H9 (cell line): ENCODE data around the gene FOLR3. TPM values are rescaled to one million over a fixed set of nuclear protein-coding genes. Genes with fewer than 3 reads are reported as not detected.

Experiments used
- DNase-seq: peaks from one replicate; pipeline ENCODE4 v3.0.0-alpha.2; 2017
- H2AFZ ChIP-seq: one replicate; pipeline ENCODE4 v1.6.1; 2013; ENCODE audit warnings: mild to moderate bottlenecking, low read length, control low read depth, moderate library complexity
- H2AK5ac ChIP-seq: 2 replicates; pipeline ENCODE4 v1.6.1; 2013; ENCODE audit warnings: low read length, control low read depth, mixed read lengths; ENCODE audit not compliant: insufficient read length
- H2BK120ac ChIP-seq: one replicate; pipeline ENCODE4 v1.6.1; 2013; ENCODE audit warnings: low read depth, mild to moderate bottlenecking, low read length, control low read depth, inconsistent platforms; ENCODE audit not compliant: poor library complexity, severe bottlenecking
- H2BK12ac ChIP-seq: 2 replicates; pipeline ENCODE4 v1.6.1; 2013; ENCODE audit warnings: low read length, control low read depth, mixed read lengths, low read depth; ENCODE audit not compliant: insufficient read length
- H2BK15ac ChIP-seq: 2 replicates; pipeline ENCODE4 v1.6.1; 2013; ENCODE audit warnings: low read depth, low read length, control low read depth
- H2BK20ac ChIP-seq: one replicate; pipeline ENCODE4 v1.6.1; 2013; ENCODE audit warnings: low read depth, mild to moderate bottlenecking, low read length, control low read depth, inconsistent platforms; ENCODE audit not compliant: poor library complexity, severe bottlenecking
- H2BK5ac ChIP-seq: 2 replicates; pipeline ENCODE4 v1.6.1; 2013; ENCODE audit warnings: low read length, control low read depth, mixed read lengths; ENCODE audit not compliant: insufficient read length
- H3K14ac ChIP-seq: 2 replicates; pipeline ENCODE4 v1.6.1; 2013; ENCODE audit warnings: low read length, control low read depth; ENCODE audit not compliant: insufficient read depth
- H3K18ac ChIP-seq: 2 replicates; pipeline ENCODE4 v1.6.1; 2013; ENCODE audit warnings: low read depth, mild to moderate bottlenecking, mixed read lengths, low read length, control low read depth; ENCODE audit not compliant: insufficient read length
- H3K23ac ChIP-seq: 2 replicates; pipeline ENCODE4 v1.6.1; 2013; ENCODE audit warnings: low read length, control low read depth, mixed read lengths, low read depth; ENCODE audit not compliant: insufficient read length
- H3K23me2 ChIP-seq: 2 replicates; pipeline ENCODE4 v1.6.1; 2013; ENCODE audit warnings: low read depth, mild to moderate bottlenecking, mixed read lengths, low read length, control low read depth; ENCODE audit not compliant: insufficient read length, poor library complexity, severe bottlenecking
- H3K27ac ChIP-seq: 2 replicates; pipeline ENCODE4 v1.5.1; 2013; ENCODE audit warnings: low read length, control low read depth, mixed read lengths, low read depth; ENCODE audit not compliant: insufficient read length
- H3K27me3 ChIP-seq: 2 replicates; pipeline ENCODE4 v1.6.1; 2013; ENCODE audit warnings: low read length, control low read depth, inconsistent platforms; ENCODE audit not compliant: insufficient read depth
- H3K4ac ChIP-seq: 2 replicates; pipeline ENCODE4 v1.6.1; 2013; ENCODE audit warnings: low read depth, mild to moderate bottlenecking, control low read depth, inconsistent platforms, low read length, moderate library complexity
- H3K4me1 ChIP-seq: 2 replicates; pipeline ENCODE4 v1.6.1; 2013; ENCODE audit warnings: low read length, control low read depth, inconsistent platforms; ENCODE audit not compliant: insufficient read depth
- H3K4me2 ChIP-seq: 2 replicates; pipeline ENCODE4 v1.6.1; 2013; ENCODE audit warnings: low read length, control low read depth, mixed read lengths; ENCODE audit not compliant: insufficient read length, insufficient read depth
- H3K56ac ChIP-seq: 2 replicates; pipeline ENCODE4 v1.6.1; 2013; ENCODE audit warnings: low read depth, mild to moderate bottlenecking, mixed read lengths, low read length, control low read depth; ENCODE audit not compliant: insufficient read length
- H3K79me1 ChIP-seq: 2 replicates; pipeline ENCODE4 v1.6.1; 2013; ENCODE audit warnings: low read depth, mild to moderate bottlenecking, moderate library complexity, low read length, control low read depth, inconsistent platforms; ENCODE audit not compliant: insufficient read depth, poor library complexity, severe bottlenecking
- H3K79me2 ChIP-seq: 2 replicates; pipeline ENCODE4 v1.6.1; 2013; ENCODE audit warnings: low read length, control low read depth, inconsistent platforms; ENCODE audit not compliant: insufficient read depth
- H3K9ac ChIP-seq: 2 replicates; pipeline ENCODE4 v1.6.1; 2013; ENCODE audit warnings: low read length, control low read depth, mixed read lengths; ENCODE audit not compliant: insufficient read length; ENCODE audit errors: extremely low read depth
- H3K9me3 ChIP-seq: one replicate; pipeline ENCODE4 v1.6.1; 2013; ENCODE audit warnings: low read depth, low read length, inconsistent platforms; ENCODE audit not compliant: control insufficient read depth
- H3T11ph ChIP-seq: one replicate; pipeline ENCODE4 v1.6.1; 2013; ENCODE audit warnings: mild to moderate bottlenecking, low read length, control low read depth, inconsistent platforms
- H4K20me1 ChIP-seq: one replicate; pipeline ENCODE4 v1.6.1; 2013; ENCODE audit not compliant: control insufficient read depth, insufficient read length, insufficient read depth
- H4K5ac ChIP-seq: 2 replicates; pipeline ENCODE4 v1.6.1; 2013; ENCODE audit warnings: low read depth, mild to moderate bottlenecking, mixed read lengths, low read length, control low read depth; ENCODE audit not compliant: insufficient read length
- H4K8ac ChIP-seq: replicated peaks from 2 replicates; pipeline ENCODE4 v1.6.1; 2013; ENCODE audit warnings: low read length, control low read depth, mixed read lengths, low read depth; ENCODE audit not compliant: insufficient read length
- H4K91ac ChIP-seq: 2 replicates; pipeline ENCODE4 v1.6.1; 2013; ENCODE audit warnings: low read depth, mild to moderate bottlenecking, moderate library complexity, mixed read lengths, low read length, control low read depth; ENCODE audit not compliant: insufficient read length
- H3K27ac Mint-ChIP-seq, 3 experiments: 2 replicates in 2 of 3; 3 replicates in 1 of 3; pipeline ENCODE4 v1.8.0; 2020 to 2021; ENCODE audit warnings: mixed read lengths in 3 of 3, mild to moderate bottlenecking in 1 of 3, moderate library complexity in 1 of 3
- H3K27me3 Mint-ChIP-seq: 2 replicates; pipeline ENCODE4 v1.8.0; 2021; ENCODE audit warnings: low read depth, mild to moderate bottlenecking, moderate library complexity, mixed read lengths
- H3K36me3 Mint-ChIP-seq, 3 experiments: 2 replicates in 2 of 3; 3 replicates in 1 of 3; pipeline ENCODE4 v1.8.0; 2020 to 2021; ENCODE audit warnings: low read depth in 3 of 3, mixed read lengths in 3 of 3; ENCODE audit not compliant: insufficient read depth in 1 of 3
- H3K4me1 Mint-ChIP-seq, 2 experiments: 2 replicates each; pipeline ENCODE4 v1.8.0; 2020; ENCODE audit warnings: mixed read lengths in 2 of 2
- H3K4me3 Mint-ChIP-seq, 2 experiments: 2 replicates in 1 of 2; 3 replicates in 1 of 2; pipeline ENCODE4 v1.8.0; 2020 to 2021; ENCODE audit warnings: mild to moderate bottlenecking in 2 of 2, mixed read lengths in 2 of 2, moderate library complexity in 1 of 2
- H3K9me3 Mint-ChIP-seq, 2 experiments: 2 replicates in 1 of 2; 3 replicates in 1 of 2; pipeline ENCODE4 v1.8.0; 2020; ENCODE audit warnings: mild to moderate bottlenecking in 2 of 2, mixed read lengths in 2 of 2, moderate library complexity in 1 of 2
- CTCF ChIP-seq: fragments of 200-600 bp; sonication (generic); conservative IDR thresholded peaks from 3 replicates; pipeline ENCODE4 v1.8.0; 2021; ENCODE audit warnings: antibody characterized with exemption, mild to moderate bottlenecking
- WGBS: extraction: QIAGEN DNeasy Blood & Tissue Kit; methylation state at CpG from one replicate; pipeline ENCODE4 v1.1.7; 2013; ENCODE audit warnings: missing lambda C conversion rate, low lambda C conversion rate, mixed read lengths; ENCODE audit not compliant: insufficient read length; ENCODE audit errors: extremely low coverage; 5-methylcytosine and 5-hydroxymethylcytosine counted together
- total RNA-seq: library from RNA; stranded (reverse); gene quantifications from 2 replicates; pipeline ENCODE4 v1.2.1, GENCODE V29; 2021

Gene FOLR3
- total RNA-seq, 1 experiment from 2014 or later, result not detected

- no peak within 1 kb of the TSS for H2AFZ ChIP-seq
- peaks cover 3% of the 10 kb centered on the region for H3K79me1 ChIP-seq
- H4K5ac ChIP-seq, result peak within 1 kb of the TSS; percentile 4
- peaks cover 2% of the 10 kb centered on the region for H4K20me1 ChIP-seq
- H3K23ac ChIP-seq, result no peak within 1 kb of the TSS
- no peak within 1 kb of the TSS for H2BK120ac ChIP-seq
- no peak within 1 kb of the TSS for H2BK12ac ChIP-seq
- Mint-ChIP-seq H3K9me3 (no peaks in the 10 kb centered on the region), H3K27me3 (no peaks in the 10 kb centered on the region), H3K36me3 (peaks cover 9 to 46% (median 27%) of the 10 kb centered on the region in 3 experiments), H3K4me3 (peak within 1 kb of the TSS; percentile 93), H3K4me1 (peaks cover 24 to 30% of the 10 kb centered on the region in 2 experiments), H3K27ac (peak within 1 kb of the TSS; percentile 93 to 99 (median 98))
- peak; percentile 63 for TF ChIP-seq CTCF
- peak; percentile 99 for DNase-seq
- H2BK20ac ChIP-seq, result no peak within 1 kb of the TSS
- H3K14ac ChIP-seq, result peak within 1 kb of the TSS; percentile 80; the same call in 1 of the 2 replicates
- no peak within 1 kb of the TSS for H4K8ac ChIP-seq
- no peak within 1 kb of the TSS for H2AK5ac ChIP-seq
- no peak within 1 kb of the TSS for H4K91ac ChIP-seq
- H3T11ph ChIP-seq, result no peak within 1 kb of the TSS
- no peaks in the 10 kb centered on the region for H3K9me3 ChIP-seq
- peak within 1 kb of the TSS; percentile 75 for H3K18ac ChIP-seq
- no peak within 1 kb of the TSS for H3K56ac ChIP-seq
- peak within 1 kb of the TSS; percentile 21; the same call in 1 of the 2 replicates for H3K4ac ChIP-seq
- H3K79me2 ChIP-seq, result peaks cover 14% of the 10 kb centered on the region; the same call in 1 of the 2 replicates
- H3K27ac ChIP-seq, result peak within 1 kb of the TSS; percentile 34
- no peaks in the 10 kb centered on the region; the same call in 1 of the 2 replicates for H3K4me1 ChIP-seq
- peak within 1 kb of the TSS; percentile 97 for H3K9ac ChIP-seq
- peaks cover 7% of the 10 kb centered on the region for H3K23me2 ChIP-seq
- H3K27me3 ChIP-seq, result no peaks in the 10 kb centered on the region
- no peak within 1 kb of the TSS for H2BK5ac ChIP-seq
- H3K4me2 ChIP-seq, result peak within 1 kb of the TSS; percentile 78
- no peak within 1 kb of the TSS for H2BK15ac ChIP-seq
- WGBS, result no CpG with 5 or more reads among the region's 64 CpGs
These were observed 32.4 kb upstream of the FOLR3 start, which contains the start of gene LAMTOR1 for GRCh38 chr11:72102946-72103753. Gene LAMTOR1 (minus strand): TSS chr11:72103297. CDS start chr11:72103224, 73 bp downstream.
